ENCODE results near the gene SLC1A5.

Gene SLC1A5

GRCh38 chr19:46744005-46744691 is 44.2 kb downstream of the SLC1A5 start:
- no peak overlapping the region for H3K4me3 ChIP-seq (ENCODE audit: low read depth, low read length)
- no peak for DNase-seq
- no peaks in the 10 kb centered on the region for H3K9me3 ChIP-seq (ENCODE audit: severe bottlenecking)
- H3K27me3 ChIP-seq (ENCODE audit: insufficient read depth, low read depth, severe bottlenecking): no peaks in the 10 kb centered on the region
- H3K36me3 ChIP-seq: peaks cover 51% of the 10 kb centered on the region
- no peak for TF ChIP-seq CTCF (IDR thresholded peaks at IDR 0.05; ENCODE audit: low read depth, low read length)
- no peak overlapping the region for H3K27ac ChIP-seq

- no peak for TF ChIP-seq CTCF (IDR thresholded peaks at IDR 0.05; ENCODE audit: low read depth, low read length)
- Histone ChIP-seq H3K4me3 (ENCODE audit: low read depth, low read length) (no peak overlapping the region), H3K27me3 (ENCODE audit: insufficient read depth, low read depth, severe bottlenecking) (no peaks in the 10 kb centered on the region), H3K9me3 (ENCODE audit: severe bottlenecking) (no peaks in the 10 kb centered on the region), H3K36me3 (peaks cover 52% of the 10 kb centered on the region), H3K27ac (no peak overlapping the region)
- no peak for DNase-seq
Observed at GRCh38 chr19:46742926-46743480, 45.4 kb downstream of the SLC1A5 start.

GRCh38 chr19:46741447-46741846 is 46.9 kb downstream of the SLC1A5 start:
- no peaks in the 10 kb centered on the region for H3K27me3 ChIP-seq (ENCODE audit: insufficient read depth, low read depth, severe bottlenecking)
- TF ChIP-seq CTCF (IDR thresholded peaks at IDR 0.05; ENCODE audit: low read depth, low read length): no peak
- H3K27ac ChIP-seq: no peak overlapping the region
- H3K9me3 ChIP-seq (ENCODE audit: severe bottlenecking): no peaks in the 10 kb centered on the region
- no peak for DNase-seq
- H3K36me3 ChIP-seq: peaks cover 68% of the 10 kb centered on the region
- H3K4me3 ChIP-seq (ENCODE audit: low read depth, low read length): no peak overlapping the region

GRCh38 chr19:46739290-46739771 is 49.1 kb downstream of the SLC1A5 start:
- H3K27ac ChIP-seq: no peak overlapping the region
- H3K27me3 ChIP-seq (ENCODE audit: insufficient read depth, low read depth, severe bottlenecking): no peaks in the 10 kb centered on the region
- H3K36me3 ChIP-seq: peaks cover 84% of the 10 kb centered on the region
- DNase-seq: no peak
- H3K9me3 ChIP-seq (ENCODE audit: severe bottlenecking): no peaks in the 10 kb centered on the region
- TF ChIP-seq CTCF (IDR thresholded peaks at IDR 0.05; ENCODE audit: low read depth, low read length): no peak
- no peak overlapping the region for H3K4me3 ChIP-seq (ENCODE audit: low read depth, low read length)

- Histone ChIP-seq H3K36me3 (peaks cover 90% of the 10 kb centered on the region), H3K27ac (no peak overlapping the region), H3K9me3 (ENCODE audit: severe bottlenecking) (no peaks in the 10 kb centered on the region), H3K4me3 (ENCODE audit: low read depth, low read length) (no peak overlapping the region), H3K27me3 (ENCODE audit: insufficient read depth, low read depth, severe bottlenecking) (no peaks in the 10 kb centered on the region)
- no peak for TF ChIP-seq CTCF (IDR thresholded peaks at IDR 0.05; ENCODE audit: low read depth, low read length)
- DNase-seq: no peak
Observed at GRCh38 chr19:46737761-46738171, 50.6 kb downstream of the SLC1A5 start.
